ENCODE data around the gene SPIN1.

GRCh38 chr9:88433583-88434255 lies 45.5 kb downstream of the SPIN1 start:
- TF ChIP-seq, protein P1, sequence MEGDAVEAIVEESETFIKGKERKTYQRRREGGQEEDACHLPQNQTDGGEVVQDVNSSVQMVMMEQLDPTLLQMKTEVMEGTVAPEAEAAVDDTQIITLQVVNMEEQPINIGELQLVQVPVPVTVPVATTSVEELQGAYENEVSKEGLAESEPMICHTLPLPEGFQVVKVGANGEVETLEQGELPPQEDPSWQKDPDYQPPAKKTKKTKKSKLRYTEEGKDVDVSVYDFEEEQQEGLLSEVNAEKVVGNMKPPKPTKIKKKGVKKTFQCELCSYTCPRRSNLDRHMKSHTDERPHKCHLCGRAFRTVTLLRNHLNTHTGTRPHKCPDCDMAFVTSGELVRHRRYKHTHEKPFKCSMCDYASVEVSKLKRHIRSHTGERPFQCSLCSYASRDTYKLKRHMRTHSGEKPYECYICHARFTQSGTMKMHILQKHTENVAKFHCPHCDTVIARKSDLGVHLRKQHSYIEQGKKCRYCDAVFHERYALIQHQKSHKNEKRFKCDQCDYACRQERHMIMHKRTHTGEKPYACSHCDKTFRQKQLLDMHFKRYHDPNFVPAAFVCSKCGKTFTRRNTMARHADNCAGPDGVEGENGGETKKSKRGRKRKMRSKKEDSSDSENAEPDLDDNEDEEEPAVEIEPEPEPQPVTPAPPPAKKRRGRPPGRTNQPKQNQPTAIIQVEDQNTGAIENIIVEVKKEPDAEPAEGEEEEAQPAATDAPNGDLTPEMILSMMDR (conservative IDR thresholded peaks at IDR 0.05), result no peak
- no peak for TF ChIP-seq ZFX (IDR thresholded peaks at IDR 0.05)

Data from C4-2B (cell line).